ENCODE measurements around the gene TEAD1. TPM values are rescaled to one million over a fixed set of nuclear protein-coding genes. Genes with fewer than 3 reads are reported as not detected.
A peak's percentile ranks its signal among the peaks of the same experiment; 100 is the strongest.

TEAD1 gene
- total and polyA plus RNA-seq, 7 donors, result 3.2 to 200 (median 155) TPM

- no peak for TF ChIP-seq POLR2A (IDR thresholded peaks at IDR 0.05)
- no peak for TF ChIP-seq EP300 (IDR thresholded peaks at IDR 0.05)
- no peak for TF ChIP-seq CTCF (IDR thresholded peaks at IDR 0.05)
- TF ChIP-seq POLR2AphosphoS5 (IDR thresholded peaks at IDR 0.05), result no peak
- Histone ChIP-seq H3K27me3 (no peaks in the 10 kb centered on the region), H3K36me3 (no peaks in the 10 kb centered on the region), H3K4me1 (no peaks in the 10 kb centered on the region), H3K27ac (no peak overlapping the region), H3K9me3 (no peaks in the 10 kb centered on the region), H3K4me3 (no peak overlapping the region)
- DNase-seq, result no peak
- intact Hi-C loops (cut with DNase I), result loop anchor here (5.0 kb wide), 2 partner anchors 224 to 504 kb away; no protein-coding TSS in a partner anchor
- WGBS, 2 donors, result 90% methylated on average over 5 of the region's 5 CpGs
Observed at GRCh38 chr11:12963051-12963450, 288.8 kb downstream of the TEAD1 start.

GRCh38 chr11:12963792-12964536, 289.7 kb downstream of the TEAD1 start:
- intact Hi-C loops (cut with DNase I), result loop anchor here (2.0 to 5.0 kb wide), 3 partner anchors 223 to 503 kb away; no protein-coding TSS in a partner anchor
- no peak overlapping the region for H3K4me3 ChIP-seq
- no peaks in the 10 kb centered on the region for H3K9me3 ChIP-seq
- H3K4me1 ChIP-seq, result no peaks in the 10 kb centered on the region
- WGBS, 2 donors, result 10 to 22% methylated on average over 13 of the region's 13 CpGs
- TF ChIP-seq EP300 (IDR thresholded peaks at IDR 0.05), result no peak
- TF ChIP-seq POLR2A (IDR thresholded peaks at IDR 0.05), result no peak
- peak; percentile 50 to 90 (median 79) for TF ChIP-seq CTCF (IDR thresholded peaks at IDR 0.05)
- no peak overlapping the region for H3K27ac ChIP-seq
- peak; percentile 73 for DNase-seq
- H3K27me3 ChIP-seq, result no peaks in the 10 kb centered on the region
- no peaks in the 10 kb centered on the region for H3K36me3 ChIP-seq

GRCh38 chr11:12964650-12965049, 290.4 kb downstream of the TEAD1 start:
- DNase-seq, result no peak
- Histone ChIP-seq H3K27me3 (no peaks in the 10 kb centered on the region), H3K36me3 (no peaks in the 10 kb centered on the region), H3K4me3 (no peak overlapping the region), H3K9me3 (no peaks in the 10 kb centered on the region), H3K27ac (no peak overlapping the region), H3K4me1 (no peaks in the 10 kb centered on the region)
- intact Hi-C loops (cut with DNase I), result loop anchor here (2.0 to 5.0 kb wide), 3 partner anchors 223 to 503 kb away; no protein-coding TSS in a partner anchor
- WGBS, 2 donors, result 86 to 94% methylated on average over 7 of the region's 7 CpGs
- TF ChIP-seq POLR2AphosphoS5 (IDR thresholded peaks at IDR 0.05), result no peak

GRCh38 chr11:12966002-12966401, 291.8 kb downstream of the TEAD1 start:
- TF ChIP-seq POLR2A (IDR thresholded peaks at IDR 0.05) (no peak), POLR2AphosphoS5 (IDR thresholded peaks at IDR 0.05) (no peak), EP300 (IDR thresholded peaks at IDR 0.05) (no peak), CTCF (IDR thresholded peaks at IDR 0.05) (no peak)
- Histone ChIP-seq H3K4me3 (no peak overlapping the region), H3K4me1 (no peaks in the 10 kb centered on the region), H3K36me3 (no peaks in the 10 kb centered on the region), H3K27me3 (no peaks in the 10 kb centered on the region), H3K27ac (no peak overlapping the region), H3K9me3 (no peaks in the 10 kb centered on the region)
- DNase-seq, result no peak
- intact Hi-C loops (cut with DNase I), result no loop called here
- WGBS, 2 donors, result 86 to 90% methylated on average over 5 of the region's 5 CpGs

- WGBS, 2 donors, result 83 to 88% methylated on average over 1 of the region's 1 CpG
- TF ChIP-seq CTCF (IDR thresholded peaks at IDR 0.05) (no peak), EP300 (IDR thresholded peaks at IDR 0.05) (no peak)
- intact Hi-C loops (cut with DNase I), result no loop called here
- no peaks in the 10 kb centered on the region for H3K9me3 ChIP-seq
- no peaks in the 10 kb centered on the region for H3K27me3 ChIP-seq
- no peak for DNase-seq
- no peaks in the 10 kb centered on the region for H3K4me1 ChIP-seq
- no peaks in the 10 kb centered on the region for H3K36me3 ChIP-seq
- H3K4me3 ChIP-seq, result no peak overlapping the region
- H3K27ac ChIP-seq, result no peak overlapping the region
Observed at GRCh38 chr11:12968101-12968500, 293.9 kb downstream of the TEAD1 start.
